Neural progenitor cell (in vitro differentiated cells): ENCODE data around the gene PSMB2.

Experiments used
- EZH2 ChIP-seq: fragments of 200-600 bp; sonication (generic); IDR thresholded peaks from 2 replicates; pipeline ENCODE4 v1.6.1; 2017; ENCODE audit warnings: antibody characterized with exemption, mild to moderate bottlenecking, moderate library complexity
- TF ChIP-seq, protein P1 (sequence below): fragments of 200-600 bp; sonication (generic); IDR thresholded peaks from 2 replicates; pipeline ENCODE4 v1.5.1; 2017; ENCODE audit warnings: antibody characterized with exemption, mild to moderate bottlenecking

DNA sequence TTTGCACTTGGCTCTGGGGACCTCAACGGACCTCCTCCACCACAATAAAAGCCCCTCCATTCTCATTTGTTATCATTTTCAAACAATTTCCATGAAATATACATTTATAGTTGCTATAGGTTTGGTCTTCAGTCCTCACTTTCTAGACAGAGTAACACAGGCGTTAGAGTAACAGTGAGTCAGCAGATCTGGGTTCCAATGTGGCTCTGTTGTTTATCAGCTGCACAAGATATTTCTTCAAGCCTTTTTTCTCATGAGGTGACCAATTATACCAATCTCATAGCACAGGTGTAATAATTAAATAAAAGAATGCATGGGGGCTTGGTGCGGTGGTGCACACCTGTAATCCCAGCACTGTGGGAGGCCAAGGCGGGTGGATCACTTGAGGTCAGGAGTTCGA is 32.8 kb upstream of the PSMB2 start:
- TF ChIP-seq, protein P1, sequence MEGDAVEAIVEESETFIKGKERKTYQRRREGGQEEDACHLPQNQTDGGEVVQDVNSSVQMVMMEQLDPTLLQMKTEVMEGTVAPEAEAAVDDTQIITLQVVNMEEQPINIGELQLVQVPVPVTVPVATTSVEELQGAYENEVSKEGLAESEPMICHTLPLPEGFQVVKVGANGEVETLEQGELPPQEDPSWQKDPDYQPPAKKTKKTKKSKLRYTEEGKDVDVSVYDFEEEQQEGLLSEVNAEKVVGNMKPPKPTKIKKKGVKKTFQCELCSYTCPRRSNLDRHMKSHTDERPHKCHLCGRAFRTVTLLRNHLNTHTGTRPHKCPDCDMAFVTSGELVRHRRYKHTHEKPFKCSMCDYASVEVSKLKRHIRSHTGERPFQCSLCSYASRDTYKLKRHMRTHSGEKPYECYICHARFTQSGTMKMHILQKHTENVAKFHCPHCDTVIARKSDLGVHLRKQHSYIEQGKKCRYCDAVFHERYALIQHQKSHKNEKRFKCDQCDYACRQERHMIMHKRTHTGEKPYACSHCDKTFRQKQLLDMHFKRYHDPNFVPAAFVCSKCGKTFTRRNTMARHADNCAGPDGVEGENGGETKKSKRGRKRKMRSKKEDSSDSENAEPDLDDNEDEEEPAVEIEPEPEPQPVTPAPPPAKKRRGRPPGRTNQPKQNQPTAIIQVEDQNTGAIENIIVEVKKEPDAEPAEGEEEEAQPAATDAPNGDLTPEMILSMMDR: no peak
- TF ChIP-seq EZH2: no peak
